ENCODE measurements around the gene PSAT1. TPM values are rescaled to one million over a fixed set of nuclear protein-coding genes. Genes with fewer than 3 reads are reported as not detected.

The PSAT1 gene
- total RNA-seq, 1 experiment from 2014 or later: 226 TPM

GRCh38 chr9:78249542-78249941 is 47.4 kb upstream of the PSAT1 start:
- intact Hi-C loops (cut with micrococcal nuclease): no loop called here
- ATAC-seq (no peak), DNase-seq (ENCODE audit: low read depth, low spot score) (no peak)
- Histone ChIP-seq H3K9ac (ENCODE audit: low read length) (no peak overlapping the region), H3K27me3 (ENCODE audit: insufficient read depth, low read length) (no peaks in the 10 kb centered on the region), H3K4me1 (ENCODE audit: control insufficient read depth in 1 of 2, insufficient read depth in 2 of 2, low read length in 2 of 2) (no peaks in the 10 kb centered on the region), H2AFZ (ENCODE audit: low read depth, low read length, poor library complexity, severe bottlenecking) (no peak overlapping the region), H3K27ac (ENCODE audit: low read depth, low read length) (no peak overlapping the region), H3K9me3 (ENCODE audit: control insufficient read depth in 1 of 2, insufficient read depth in 1 of 2, low read depth in 1 of 2, low read length in 2 of 2) (no peaks in the 10 kb centered on the region), H3K79me2 (ENCODE audit: insufficient read depth, low read length) (no peaks in the 10 kb centered on the region; the same call in 1 of the 2 replicates), H3K36me3 (ENCODE audit: control insufficient read depth in 1 of 2, insufficient read depth in 2 of 2, low read length in 2 of 2) (peaks cover 4 to 20% of the 10 kb centered on the region in 2 experiments; a peak in 2 of 4 replicates), H4K20me1 (ENCODE audit: insufficient read depth) (no peaks in the 10 kb centered on the region), H3K9me2 (ENCODE audit: insufficient read depth) (no peaks in the 10 kb centered on the region), H3K4me2 (ENCODE audit: low read length) (no peak overlapping the region), H3K4me3 (replicated peaks in 1 of 2; ENCODE audit: low read depth in 1 of 2, low read length in 2 of 2) (no peak overlapping the region)
- BruUV-seq (replicated peaks): no TSS peak
- CTCF ChIA-PET: no interaction called here
- POLR2A ChIA-PET: no interaction called here
- TF ChIP-seq MAX (IDR thresholded peaks at IDR 0.05) (no peak), FOSL1 (IDR thresholded peaks at IDR 0.05; ENCODE audit: low read depth) (no peak), EGR1 (IDR thresholded peaks at IDR 0.05; ENCODE audit: low read depth) (no peak), RAD21 (IDR thresholded peaks at IDR 0.05; ENCODE audit: low read depth) (no peak), SP1 (IDR thresholded peaks at IDR 0.05; ENCODE audit: low read depth) (no peak), JUND (IDR thresholded peaks at IDR 0.05) (no peak), ZFX (IDR thresholded peaks at IDR 0.05) (no peak)
- RAD21 ChIA-PET (ENCODE audit: low non-redundant PET in 1 of 2, low total read pairs in 2 of 2, uncharacterized antibody in 2 of 2, unreplicated experiment in 2 of 2): no interaction called here

- no peaks in the 10 kb centered on the region for H4K20me1 ChIP-seq (ENCODE audit: insufficient read depth)
- H3K4me3 ChIP-seq (replicated peaks in 1 of 2; ENCODE audit: low read depth in 1 of 2, low read length in 2 of 2): no peak overlapping the region
- no TSS peak for BruUV-seq (replicated peaks)
- no peak overlapping the region for H2AFZ ChIP-seq (ENCODE audit: low read depth, low read length, poor library complexity, severe bottlenecking)
- H3K27ac ChIP-seq (ENCODE audit: low read depth, low read length): no peak overlapping the region
- H3K36me3 ChIP-seq (ENCODE audit: control insufficient read depth in 1 of 2, insufficient read depth in 2 of 2, low read length in 2 of 2): peaks cover 7 to 26% of the 10 kb centered on the region in 2 experiments; a peak in 3 of 4 replicates
- intact Hi-C loops (cut with micrococcal nuclease): no loop called here
- DNase-seq (ENCODE audit: low read depth, low spot score): no peak
- ChIA-PET POLR2A (no interaction called here), CTCF (interaction anchor here (1.7 kb wide), 1 partner anchor 11 kb away, joined by 3 read pairs; no protein-coding TSS in a partner anchor), RAD21 (ENCODE audit: low non-redundant PET in 1 of 2, low total read pairs in 2 of 2, uncharacterized antibody in 2 of 2, unreplicated experiment in 2 of 2) (no interaction called here)
- no peak overlapping the region for H3K9ac ChIP-seq (ENCODE audit: low read length)
- no peaks in the 10 kb centered on the region for H3K4me1 ChIP-seq (ENCODE audit: control insufficient read depth in 1 of 2, insufficient read depth in 2 of 2, low read length in 2 of 2)
- H3K9me2 ChIP-seq (ENCODE audit: insufficient read depth): no peaks in the 10 kb centered on the region
- ATAC-seq: no peak
- no peaks in the 10 kb centered on the region for H3K27me3 ChIP-seq (ENCODE audit: insufficient read depth, low read length)
- no peaks in the 10 kb centered on the region for H3K9me3 ChIP-seq (ENCODE audit: control insufficient read depth in 1 of 2, insufficient read depth in 1 of 2, low read depth in 1 of 2, low read length in 2 of 2)
- no peaks in the 10 kb centered on the region for H3K79me2 ChIP-seq (ENCODE audit: insufficient read depth, low read length)
- no peak overlapping the region for H3K4me2 ChIP-seq (ENCODE audit: low read length)
- no peak for TF ChIP-seq YY1 (IDR thresholded peaks at IDR 0.05; ENCODE audit: extremely low read depth, insufficient replicate concordance, low read depth, low read length)
- TF ChIP-seq JUND (IDR thresholded peaks at IDR 0.05): no peak
- no peak for TF ChIP-seq CTCF (IDR thresholded peaks at IDR 0.05 in 2 of 3, conservative IDR thresholded peaks at IDR 0.05 in 1 of 3; ENCODE audit: borderline replicate concordance in 1 of 3, insufficient read depth in 1 of 3, low read depth in 2 of 3, low read length in 2 of 3)
- no peak for TF ChIP-seq MAX (IDR thresholded peaks at IDR 0.05)
- no peak for TF ChIP-seq FOSL1 (IDR thresholded peaks at IDR 0.05; ENCODE audit: low read depth)
- TF ChIP-seq CEBPB (IDR thresholded peaks at IDR 0.05; ENCODE audit: low read depth): no peak
- no peak for TF ChIP-seq REST (IDR thresholded peaks at IDR 0.05; ENCODE audit: low read depth)
- no peak for TF ChIP-seq RAD21 (IDR thresholded peaks at IDR 0.05; ENCODE audit: low read depth)
- no peak for TF ChIP-seq TCF7L2 (IDR thresholded peaks at IDR 0.05; ENCODE audit: borderline replicate concordance, extremely low read depth, insufficient read depth, insufficient read length)
- no peak for TF ChIP-seq EZH2 (IDR thresholded peaks at IDR 0.05)
- TF ChIP-seq ELF1 (IDR thresholded peaks at IDR 0.05; ENCODE audit: borderline replicate concordance, low read depth): no peak
- TF ChIP-seq SP1 (IDR thresholded peaks at IDR 0.05; ENCODE audit: low read depth): no peak
- TF ChIP-seq ZNF274 (IDR thresholded peaks at IDR 0.05; ENCODE audit: low read depth, low read length): no peak
Measured at GRCh38 chr9:78252616-78253015, 44.3 kb upstream of the PSAT1 start.

Measured in HCT116 (cell line).